HepG2 (cell line): Measurements from ENCODE around the gene ADCY6. TPM values are rescaled to one million over a fixed set of nuclear protein-coding genes. Genes with fewer than 3 reads are reported as not detected.

Experiments
- JDP2 ChIP-seq: sonication (generic); formaldehyde crosslinking; IDR thresholded peaks from 2 replicates; pipeline ENCODE4 v1.8.1; 2022; ENCODE audit warnings: missing genetic modification reagents, borderline replicate concordance
- NFRKB ChIP-seq: fragments of 450-650 bp; IDR thresholded peaks from 2 replicates; pipeline ENCODE4 v1.6.1; 2017
- NR2F1 ChIP-seq, 2 experiments: fragments of 450-650 bp in 1 of 2; formaldehyde crosslinking in 1 of 2; IDR thresholded peaks; 2 replicates each; pipeline versions ENCODE4 v1.5.0 to v1.6.1; 2016 to 2020; ENCODE audit warnings: mild to moderate bottlenecking in 1 of 2, missing compliant biosample characterization in 1 of 2, missing genetic modification reagents in 1 of 2, moderate library complexity in 1 of 2
- RCOR2 ChIP-seq: IDR thresholded peaks from 2 replicates; pipeline ENCODE4 v1.6.1; 2016; ENCODE audit warnings: missing biosample characterization, missing genetic modification reagents
- RORA ChIP-seq: sonication (generic); formaldehyde crosslinking; IDR thresholded peaks from 2 replicates; pipeline ENCODE4 v1.5.0; 2020; ENCODE audit warnings: mild to moderate bottlenecking, missing genetic modification reagents, moderate library complexity
- SOX6 ChIP-seq, 2 experiments: fragments of 450-650 bp in 1 of 2; sonication (generic) in 1 of 2; formaldehyde crosslinking in 1 of 2; IDR thresholded peaks; 2 replicates each; pipeline versions ENCODE4 v1.4.0 to v1.6.1; 2017 to 2020; ENCODE audit warnings: antibody characterized with exemption in 1 of 2, mild to moderate bottlenecking in 1 of 2, missing genetic modification reagents in 1 of 2
- WIZ ChIP-seq: sonication (generic); formaldehyde crosslinking; IDR thresholded peaks from 2 replicates; pipeline ENCODE4 v1.5.1; 2020; ENCODE audit warnings: mild to moderate bottlenecking, missing genetic modification reagents
- ZBTB1 ChIP-seq: sonication (generic); formaldehyde crosslinking; IDR thresholded peaks from 2 replicates; pipeline ENCODE4 v1.4.0; 2020; ENCODE audit warnings: missing genetic modification reagents, borderline replicate concordance
- ZNF10 ChIP-seq: sonication (generic); formaldehyde crosslinking; IDR thresholded peaks from 2 replicates; pipeline ENCODE4 v1.4.0; 2020; ENCODE audit warnings: mild to moderate bottlenecking, low read depth, missing genetic modification reagents, borderline replicate concordance
- ZNF180 ChIP-seq: sonication (generic); formaldehyde crosslinking; IDR thresholded peaks from 2 replicates; pipeline ENCODE4 v1.4.0; 2020; ENCODE audit warnings: low read depth, missing genetic modification reagents, borderline replicate concordance
- ZNF24 ChIP-seq: fragments of 450-650 bp; IDR thresholded peaks from 2 replicates; pipeline ENCODE4 v1.6.1; 2017; ENCODE audit warnings: antibody characterized with exemption, mild to moderate bottlenecking
- ZNF34 ChIP-seq: sonication (generic); formaldehyde crosslinking; IDR thresholded peaks from 2 replicates; pipeline ENCODE4 v1.4.0; 2020; ENCODE audit warnings: mild to moderate bottlenecking, missing genetic modification reagents, borderline replicate concordance
- ZNF484 ChIP-seq: sonication (generic); formaldehyde crosslinking; IDR thresholded peaks from 2 replicates; pipeline ENCODE4 v1.5.1; 2020; ENCODE audit warnings: mild to moderate bottlenecking, low read depth, missing genetic modification reagents, borderline replicate concordance
- ZNF652 ChIP-seq: IDR thresholded peaks from 2 replicates; pipeline ENCODE4 v1.6.1; 2016; ENCODE audit warnings: low read depth, borderline replicate concordance
- ZNF660 ChIP-seq: sonication (generic); formaldehyde crosslinking; IDR thresholded peaks from 2 replicates; pipeline ENCODE4 v1.5.1; 2020; ENCODE audit warnings: mild to moderate bottlenecking, low read depth, missing genetic modification reagents, borderline replicate concordance
- ZNF773 ChIP-seq: sonication (generic); formaldehyde crosslinking; IDR thresholded peaks from 2 replicates; pipeline ENCODE4 v1.4.0; 2020; ENCODE audit warnings: missing genetic modification reagents, borderline replicate concordance
- polyA plus RNA-seq, 8 experiments: library from polyadenylated mRNA; depleted of rRNA in 3 of 8; stranded (reverse) in 7 of 8; unstranded in 1 of 8; fragments of >200 nt; fragmentation: Illumina TruSeq in 4 of 8; extraction: Trizol in 4 of 8; gene quantifications; 2 replicates each; pipeline versions ENCODE4 v1.2.1 to v1.2.3, GENCODE V29; 2011 to 2016; ENCODE audit warnings: low read depth in 4 of 8, missing spikeins in 1 of 8, mixed read lengths in 1 of 8; ENCODE audit not compliant: insufficient read depth in 1 of 8
- total RNA-seq, 5 experiments: library from RNA; depleted of rRNA; stranded (reverse); fragments of >200 nt; fragmentation: Illumina TruSeq; extraction: Trizol; gene quantifications; 2 replicates each; pipeline ENCODE4 v1.2.3, GENCODE V29; 2016; ENCODE audit warnings: low read depth in 1 of 5
- TF ChIP-seq, protein P1 (sequence below): sonication (generic); formaldehyde crosslinking; IDR thresholded peaks from 2 replicates; pipeline ENCODE4 v1.4.0; 2020; ENCODE audit warnings: missing genetic modification reagents, mild to moderate bottlenecking, borderline replicate concordance
- TF ChIP-seq, protein P2 (sequence below): sonication (generic); formaldehyde crosslinking; IDR thresholded peaks from 2 replicates; pipeline ENCODE4 v1.4.0; 2020; ENCODE audit warnings: mild to moderate bottlenecking, low read depth, missing genetic modification reagents
- TF ChIP-seq, protein P3 (sequence below): sonication (generic); formaldehyde crosslinking; IDR thresholded peaks from 2 replicates; pipeline ENCODE4 v1.4.0; 2020; ENCODE audit warnings: missing genetic modification reagents, borderline replicate concordance

The ADCY6 gene
- total and polyA plus RNA-seq, 2 of the 13 experiments (the other 11 are each of a cell fraction or from before 2014, with no cell fraction given) = 10.6 to 11.8 TPM

DNA sequence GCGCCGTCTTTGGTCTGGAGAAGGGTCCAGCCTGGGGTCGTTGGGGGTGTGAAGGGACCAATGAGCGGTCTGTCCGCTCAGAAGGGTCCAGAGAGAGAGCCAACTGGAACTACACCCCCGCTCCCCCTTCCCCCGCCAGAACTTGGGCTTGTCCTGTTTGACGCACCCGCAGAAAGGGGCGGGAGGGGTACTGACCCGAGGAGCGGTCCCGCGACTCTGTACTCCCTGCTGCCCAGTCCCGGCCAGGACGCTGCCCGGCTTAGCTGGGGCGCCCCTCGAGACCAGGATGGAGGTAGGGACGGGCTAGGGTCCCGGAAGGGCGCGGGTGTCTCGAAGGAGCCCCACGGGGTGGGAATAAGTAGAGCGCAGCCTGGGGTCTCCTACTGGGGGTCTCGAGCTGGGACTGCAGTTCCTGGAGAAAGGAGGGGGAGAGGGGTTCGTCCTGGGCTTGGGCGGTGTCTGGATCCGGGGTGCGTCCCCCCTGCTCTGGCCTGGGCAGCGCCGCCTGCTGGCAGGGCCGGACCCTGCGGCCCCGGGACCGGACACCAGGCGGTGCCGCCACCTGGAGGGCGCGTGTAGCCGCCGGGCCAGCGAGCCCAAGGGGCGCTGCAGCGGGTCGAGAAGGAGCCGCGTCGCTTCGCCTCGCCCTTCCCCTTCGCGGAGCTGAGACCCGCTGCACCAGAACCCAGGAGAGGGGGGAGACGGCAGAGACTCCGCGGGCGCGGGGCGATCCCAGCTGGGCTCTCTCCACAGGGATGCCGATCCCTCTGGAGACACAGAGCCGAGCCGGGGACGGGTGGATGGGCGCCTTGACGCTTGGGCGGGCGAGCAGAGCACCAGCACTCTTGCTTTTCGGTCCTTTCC, 25.6 kb upstream of the ADCY6 start (continued):
- TF ChIP-seq RORA (CRISPR knock-in tag) (no peak), ZNF180 (CRISPR knock-in tag) (no peak), ZNF652 (CRISPR knock-in tag) (no peak), ZNF484 (CRISPR knock-in tag) (no peak), NFRKB (no peak), ZNF773 (CRISPR knock-in tag) (no peak), NR2F1 (CRISPR knock-in tag; IDR thresholded peaks at IDR 0.05) (no peak), ZNF24 (no peak), ZNF10 (CRISPR knock-in tag) (no peak; the same call in 1 of the 2 replicates), RCOR2 (CRISPR knock-in tag) (no peak), SOX6 (IDR thresholded peaks at IDR 0.05) (no peak), SOX6 (CRISPR knock-in tag; IDR thresholded peaks at IDR 0.05) (peak; percentile 25; the same call in 1 of the 2 replicates), ZNF34 (no peak), ZNF660 (CRISPR knock-in tag) (no peak), WIZ (CRISPR knock-in tag) (no peak), ZBTB1 (no peak), JDP2 (CRISPR knock-in tag) (no peak)
- TF ChIP-seq, protein P1, sequence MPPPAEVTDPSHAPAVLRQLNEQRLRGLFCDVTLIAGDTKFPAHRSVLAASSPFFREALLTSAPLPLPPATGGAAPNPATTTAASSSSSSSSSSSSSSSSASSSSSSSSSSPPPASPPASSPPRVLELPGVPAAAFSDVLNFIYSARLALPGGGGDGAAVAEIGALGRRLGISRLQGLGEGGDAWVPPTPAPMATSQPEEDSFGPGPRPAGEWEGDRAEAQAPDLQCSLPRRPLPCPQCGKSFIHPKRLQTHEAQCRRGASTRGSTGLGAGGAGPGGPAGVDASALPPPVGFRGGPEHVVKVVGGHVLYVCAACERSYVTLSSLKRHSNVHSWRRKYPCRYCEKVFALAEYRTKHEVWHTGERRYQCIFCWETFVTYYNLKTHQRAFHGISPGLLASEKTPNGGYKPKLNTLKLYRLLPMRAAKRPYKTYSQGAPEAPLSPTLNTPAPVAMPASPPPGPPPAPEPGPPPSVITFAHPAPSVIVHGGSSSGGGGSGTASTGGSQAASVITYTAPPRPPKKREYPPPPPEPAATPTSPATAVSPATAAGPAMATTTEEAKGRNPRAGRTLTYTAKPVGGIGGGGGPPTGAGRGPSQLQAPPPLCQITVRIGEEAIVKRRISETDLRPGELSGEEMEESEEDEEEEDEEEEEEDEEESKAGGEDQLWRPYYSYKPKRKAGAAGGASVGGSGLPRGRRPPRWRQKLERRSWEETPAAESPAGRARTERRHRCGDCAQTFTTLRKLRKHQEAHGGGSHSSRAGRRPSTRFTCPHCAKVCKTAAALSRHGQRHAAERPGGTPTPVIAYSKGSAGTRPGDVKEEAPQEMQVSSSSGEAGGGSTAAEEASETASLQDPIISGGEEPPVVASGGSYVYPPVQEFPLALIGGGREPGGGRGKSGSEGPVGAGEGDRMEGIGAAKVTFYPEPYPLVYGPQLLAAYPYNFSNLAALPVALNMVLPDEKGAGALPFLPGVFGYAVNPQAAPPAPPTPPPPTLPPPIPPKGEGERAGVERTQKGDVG = no peak
- TF ChIP-seq, protein P2, sequence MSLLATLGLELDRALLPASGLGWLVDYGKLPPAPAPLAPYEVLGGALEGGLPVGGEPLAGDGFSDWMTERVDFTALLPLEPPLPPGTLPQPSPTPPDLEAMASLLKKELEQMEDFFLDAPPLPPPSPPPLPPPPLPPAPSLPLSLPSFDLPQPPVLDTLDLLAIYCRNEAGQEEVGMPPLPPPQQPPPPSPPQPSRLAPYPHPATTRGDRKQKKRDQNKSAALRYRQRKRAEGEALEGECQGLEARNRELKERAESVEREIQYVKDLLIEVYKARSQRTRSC (CRISPR knock-in tag) = no peak
- TF ChIP-seq, protein P3, sequence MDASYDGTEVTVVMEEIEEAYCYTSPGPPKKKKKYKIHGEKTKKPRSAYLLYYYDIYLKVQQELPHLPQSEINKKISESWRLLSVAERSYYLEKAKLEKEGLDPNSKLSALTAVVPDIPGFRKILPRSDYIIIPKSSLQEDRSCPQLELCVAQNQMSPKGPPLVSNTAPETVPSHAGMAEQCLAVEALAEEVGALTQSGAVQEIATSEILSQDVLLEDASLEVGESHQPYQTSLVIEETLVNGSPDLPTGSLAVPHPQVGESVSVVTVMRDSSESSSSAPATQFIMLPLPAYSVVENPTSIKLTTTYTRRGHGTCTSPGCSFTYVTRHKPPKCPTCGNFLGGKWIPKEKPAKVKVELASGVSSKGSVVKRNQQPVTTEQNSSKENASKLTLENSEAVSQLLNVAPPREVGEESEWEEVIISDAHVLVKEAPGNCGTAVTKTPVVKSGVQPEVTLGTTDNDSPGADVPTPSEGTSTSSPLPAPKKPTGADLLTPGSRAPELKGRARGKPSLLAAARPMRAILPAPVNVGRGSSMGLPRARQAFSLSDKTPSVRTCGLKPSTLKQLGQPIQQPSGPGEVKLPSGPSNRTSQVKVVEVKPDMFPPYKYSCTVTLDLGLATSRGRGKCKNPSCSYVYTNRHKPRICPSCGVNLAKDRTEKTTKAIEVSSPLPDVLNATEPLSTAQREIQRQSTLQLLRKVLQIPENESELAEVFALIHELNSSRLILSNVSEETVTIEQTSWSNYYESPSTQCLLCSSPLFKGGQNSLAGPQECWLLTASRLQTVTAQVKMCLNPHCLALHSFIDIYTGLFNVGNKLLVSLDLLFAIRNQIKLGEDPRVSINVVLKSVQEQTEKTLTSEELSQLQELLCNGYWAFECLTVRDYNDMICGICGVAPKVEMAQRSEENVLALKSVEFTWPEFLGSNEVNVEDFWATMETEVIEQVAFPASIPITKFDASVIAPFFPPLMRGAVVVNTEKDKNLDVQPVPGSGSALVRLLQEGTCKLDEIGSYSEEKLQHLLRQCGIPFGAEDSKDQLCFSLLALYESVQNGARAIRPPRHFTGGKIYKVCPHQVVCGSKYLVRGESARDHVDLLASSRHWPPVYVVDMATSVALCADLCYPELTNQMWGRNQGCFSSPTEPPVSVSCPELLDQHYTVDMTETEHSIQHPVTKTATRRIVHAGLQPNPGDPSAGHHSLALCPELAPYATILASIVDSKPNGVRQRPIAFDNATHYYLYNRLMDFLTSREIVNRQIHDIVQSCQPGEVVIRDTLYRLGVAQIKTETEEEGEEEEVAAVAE = no peak
